ENCODE data around the gene MARCHF2. TPM values are rescaled to one million over a fixed set of nuclear protein-coding genes. Genes with fewer than 3 reads are reported as not detected.
"Not testable (repeated sequence)": the region's sequence is repeated elsewhere in the genome, so short reads cannot be mapped to it uniquely, and the experiment has no call there.

The MARCHF2 gene
- total RNA-seq, 1 experiment from 2014 or later, result 20.2 TPM

- DNase-seq (ENCODE audit: low spot score) (no peak), ATAC-seq (no peak)
- CTCF ChIA-PET, result interaction anchor here (1.2 kb wide), 1 partner anchor 22 kb away, joined by 3 read pairs; no protein-coding TSS in a partner anchor
Observed at GRCh38 chr19:8373867-8374813, 39.0 kb upstream of the MARCHF2 start.

DNA sequence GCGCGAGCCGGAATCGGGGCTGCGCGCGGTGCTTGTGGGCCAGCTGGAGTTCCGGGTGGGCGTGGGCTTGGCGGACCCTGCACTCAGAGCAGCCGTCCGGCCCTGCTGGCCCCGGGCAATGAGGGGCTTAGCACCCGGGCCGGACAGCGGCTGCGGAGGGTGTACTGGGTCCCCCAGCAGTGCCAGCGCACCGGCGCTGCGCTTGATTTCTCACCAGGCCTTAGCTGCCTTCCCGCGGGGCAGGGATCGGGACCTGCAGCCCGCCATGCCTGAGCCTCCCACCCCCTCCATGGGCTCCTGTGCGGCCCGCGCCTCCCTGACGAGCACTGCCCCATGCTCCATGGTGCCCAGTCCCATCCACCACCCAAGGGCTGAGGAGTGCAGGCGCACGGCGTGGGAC, 37.3 kb upstream of the MARCHF2 start:
- H3K4me3 Mint-ChIP-seq; DNase-seq (ENCODE audit: low spot score); H3K27ac Mint-ChIP-seq; ATAC-seq; H3K27me3 Mint-ChIP-seq (ENCODE audit: low read depth); CTCF ChIA-PET; POLR2A ChIA-PET: not testable (repeated sequence)
- peaks cover 17% of the 10 kb centered on the region for H3K9me3 Mint-ChIP-seq
- H3K4me1 Mint-ChIP-seq, result peaks cover 13% of the 10 kb centered on the region
- peaks cover 24% of the 10 kb centered on the region for H3K36me3 Mint-ChIP-seq

More at GRCh38 chr19:8373867-8374813, 39.0 kb upstream of the MARCHF2 start:
- Mint-ChIP-seq H3K4me1 (no peaks in the 10 kb centered on the region), H3K27ac (no peak overlapping the region), H3K9me3 (peaks cover 11% of the 10 kb centered on the region), H3K36me3 (peaks cover 18% of the 10 kb centered on the region), H3K4me3 (no peak overlapping the region), H3K27me3 (ENCODE audit: low read depth) (no peaks in the 10 kb centered on the region)
- POLR2A ChIA-PET, result no interaction called here
- TF ChIP-seq, protein P1, sequence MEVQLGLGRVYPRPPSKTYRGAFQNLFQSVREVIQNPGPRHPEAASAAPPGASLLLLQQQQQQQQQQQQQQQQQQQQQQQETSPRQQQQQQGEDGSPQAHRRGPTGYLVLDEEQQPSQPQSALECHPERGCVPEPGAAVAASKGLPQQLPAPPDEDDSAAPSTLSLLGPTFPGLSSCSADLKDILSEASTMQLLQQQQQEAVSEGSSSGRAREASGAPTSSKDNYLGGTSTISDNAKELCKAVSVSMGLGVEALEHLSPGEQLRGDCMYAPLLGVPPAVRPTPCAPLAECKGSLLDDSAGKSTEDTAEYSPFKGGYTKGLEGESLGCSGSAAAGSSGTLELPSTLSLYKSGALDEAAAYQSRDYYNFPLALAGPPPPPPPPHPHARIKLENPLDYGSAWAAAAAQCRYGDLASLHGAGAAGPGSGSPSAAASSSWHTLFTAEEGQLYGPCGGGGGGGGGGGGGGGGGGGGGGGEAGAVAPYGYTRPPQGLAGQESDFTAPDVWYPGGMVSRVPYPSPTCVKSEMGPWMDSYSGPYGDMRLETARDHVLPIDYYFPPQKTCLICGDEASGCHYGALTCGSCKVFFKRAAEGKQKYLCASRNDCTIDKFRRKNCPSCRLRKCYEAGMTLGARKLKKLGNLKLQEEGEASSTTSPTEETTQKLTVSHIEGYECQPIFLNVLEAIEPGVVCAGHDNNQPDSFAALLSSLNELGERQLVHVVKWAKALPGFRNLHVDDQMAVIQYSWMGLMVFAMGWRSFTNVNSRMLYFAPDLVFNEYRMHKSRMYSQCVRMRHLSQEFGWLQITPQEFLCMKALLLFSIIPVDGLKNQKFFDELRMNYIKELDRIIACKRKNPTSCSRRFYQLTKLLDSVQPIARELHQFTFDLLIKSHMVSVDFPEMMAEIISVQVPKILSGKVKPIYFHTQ (CRISPR knock-in tag; IDR thresholded peaks at IDR 0.05), result no peak
- TF ChIP-seq E2F5 (CRISPR knock-in tag; IDR thresholded peaks at IDR 0.05), result no peak
- TF ChIP-seq GABPB1 (CRISPR knock-in tag; IDR thresholded peaks at IDR 0.05), result peak; percentile 32; the same call in 1 of the 2 replicates
- TF ChIP-seq, protein P2, sequence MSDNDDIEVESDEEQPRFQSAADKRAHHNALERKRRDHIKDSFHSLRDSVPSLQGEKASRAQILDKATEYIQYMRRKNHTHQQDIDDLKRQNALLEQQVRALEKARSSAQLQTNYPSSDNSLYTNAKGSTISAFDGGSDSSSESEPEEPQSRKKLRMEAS (CRISPR knock-in tag; IDR thresholded peaks at IDR 0.05), result no peak

DNA sequence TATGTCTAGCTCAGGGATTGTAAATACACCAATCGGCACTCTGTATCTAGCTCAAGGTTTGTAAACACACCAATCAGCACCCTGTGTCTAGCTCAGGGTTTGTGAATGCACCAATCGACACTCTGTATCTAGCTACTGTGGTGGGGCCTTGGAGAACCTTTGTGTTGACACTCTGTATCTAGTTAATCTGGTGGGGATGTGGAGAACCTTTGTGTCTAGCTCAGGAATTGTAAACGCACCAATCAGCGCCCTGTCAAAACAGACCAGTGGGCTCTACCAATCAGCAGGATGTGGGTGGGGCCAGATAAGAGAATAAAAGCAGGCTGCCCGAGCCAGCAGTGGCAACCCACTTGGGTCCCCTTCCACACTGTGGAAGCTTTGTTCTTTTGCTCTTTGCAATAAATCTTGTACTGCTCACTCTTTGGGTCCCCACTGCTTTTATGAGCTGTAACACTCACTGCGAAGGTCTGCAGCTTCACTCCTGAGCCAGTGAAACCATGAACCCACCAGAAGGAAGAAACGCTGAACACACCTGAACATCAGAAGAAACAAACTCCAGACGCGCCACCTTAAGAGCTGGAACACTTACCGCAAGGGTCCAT, 36.6 kb upstream of the MARCHF2 start:
- not testable (repeated sequence) for DNase-seq (ENCODE audit: low spot score); ATAC-seq; H3K4me3 Mint-ChIP-seq; H3K27me3 Mint-ChIP-seq (ENCODE audit: low read depth); H3K27ac Mint-ChIP-seq
- ChIA-PET CTCF (interaction anchor here (2.1 to 3.9 kb wide), 2 partner anchors 9 to 23 kb away, joined by 5 to 20 read pairs; no protein-coding TSS in a partner anchor), POLR2A (interaction anchor here (0.6 kb wide), 1 partner anchor 38 kb away, joined by 4 read pairs; no protein-coding TSS in a partner anchor)
- H3K4me1 Mint-ChIP-seq, result peaks cover 20% of the 10 kb centered on the region
- peaks cover 24% of the 10 kb centered on the region for H3K36me3 Mint-ChIP-seq
- peaks cover 17% of the 10 kb centered on the region for H3K9me3 Mint-ChIP-seq

- Mint-ChIP-seq H3K27me3 (ENCODE audit: low read depth) (peaks cover 2% of the 10 kb centered on the region; the same call in 1 of the 2 replicates), H3K4me1 (peaks cover 21% of the 10 kb centered on the region), H3K4me3 (no peak overlapping the region), H3K9me3 (peaks cover 17% of the 10 kb centered on the region), H3K27ac (0 out of 2 replicates have a peak overlapping the region, but pooled peaks have one; percentile 29), H3K36me3 (peaks cover 24% of the 10 kb centered on the region)
- POLR2A ChIA-PET, result no interaction called here
- no peak for ATAC-seq
- DNase-seq (ENCODE audit: low spot score), result no peak
- TF ChIP-seq NR1H2 (CRISPR knock-in tag; IDR thresholded peaks at IDR 0.05) (no peak), ZNF532 (CRISPR knock-in tag; IDR thresholded peaks at IDR 0.05; ENCODE audit: borderline replicate concordance) (no peak), ZNF263 (CRISPR knock-in tag; IDR thresholded peaks at IDR 0.05; ENCODE audit: low read depth) (no peak), CREB1 (CRISPR knock-in tag; IDR thresholded peaks at IDR 0.05) (no peak), SP1 (CRISPR knock-in tag; conservative IDR thresholded peaks at IDR 0.05) (no peak), FOXP4 (CRISPR knock-in tag; IDR thresholded peaks at IDR 0.05) (no peak)
- CTCF ChIA-PET, result interaction anchor here (2.1 to 3.9 kb wide), 2 partner anchors 10 to 24 kb away, joined by 5 to 20 read pairs; no protein-coding TSS in a partner anchor
Observed at GRCh38 chr19:8377598-8377997, 35.5 kb upstream of the MARCHF2 start.

Measured in WTC11 (cell line).